Cardiac fibroblast (primary cell): ENCODE data around the gene RNF180.

Source experiments
- DNase-seq, 2 donors: peaks; one replicate each; pipeline versions ENCODE4 v3.0.0 to v3.0.0-alpha.2; 2010; ENCODE audit warnings: low read depth in 2 of 2
- H3K4me3 ChIP-seq, 2 donors: replicated peaks in 1 of 2; 1 replicate in 1 of 2; 2 replicates in 1 of 2; pipeline ENCODE4 v1.5.1; 2011; ENCODE audit warnings: low read depth in 2 of 2, low read length in 2 of 2, mild to moderate bottlenecking in 2 of 2, moderate library complexity in 1 of 2
- TF ChIP-seq, protein P1 (sequence below): IDR thresholded peaks from one replicate; pipeline ENCODE4 v1.5.1; 2011; ENCODE audit warnings: low read depth, mild to moderate bottlenecking, low read length, inconsistent platforms

The RNF180 gene

GRCh38 chr5:64147379-64147778, 18.3 kb upstream of the RNF180 start:
- no peak for DNase-seq
- TF ChIP-seq, protein P1, sequence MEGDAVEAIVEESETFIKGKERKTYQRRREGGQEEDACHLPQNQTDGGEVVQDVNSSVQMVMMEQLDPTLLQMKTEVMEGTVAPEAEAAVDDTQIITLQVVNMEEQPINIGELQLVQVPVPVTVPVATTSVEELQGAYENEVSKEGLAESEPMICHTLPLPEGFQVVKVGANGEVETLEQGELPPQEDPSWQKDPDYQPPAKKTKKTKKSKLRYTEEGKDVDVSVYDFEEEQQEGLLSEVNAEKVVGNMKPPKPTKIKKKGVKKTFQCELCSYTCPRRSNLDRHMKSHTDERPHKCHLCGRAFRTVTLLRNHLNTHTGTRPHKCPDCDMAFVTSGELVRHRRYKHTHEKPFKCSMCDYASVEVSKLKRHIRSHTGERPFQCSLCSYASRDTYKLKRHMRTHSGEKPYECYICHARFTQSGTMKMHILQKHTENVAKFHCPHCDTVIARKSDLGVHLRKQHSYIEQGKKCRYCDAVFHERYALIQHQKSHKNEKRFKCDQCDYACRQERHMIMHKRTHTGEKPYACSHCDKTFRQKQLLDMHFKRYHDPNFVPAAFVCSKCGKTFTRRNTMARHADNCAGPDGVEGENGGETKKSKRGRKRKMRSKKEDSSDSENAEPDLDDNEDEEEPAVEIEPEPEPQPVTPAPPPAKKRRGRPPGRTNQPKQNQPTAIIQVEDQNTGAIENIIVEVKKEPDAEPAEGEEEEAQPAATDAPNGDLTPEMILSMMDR = no peak
- no peak overlapping the region for H3K4me3 ChIP-seq

DNA sequence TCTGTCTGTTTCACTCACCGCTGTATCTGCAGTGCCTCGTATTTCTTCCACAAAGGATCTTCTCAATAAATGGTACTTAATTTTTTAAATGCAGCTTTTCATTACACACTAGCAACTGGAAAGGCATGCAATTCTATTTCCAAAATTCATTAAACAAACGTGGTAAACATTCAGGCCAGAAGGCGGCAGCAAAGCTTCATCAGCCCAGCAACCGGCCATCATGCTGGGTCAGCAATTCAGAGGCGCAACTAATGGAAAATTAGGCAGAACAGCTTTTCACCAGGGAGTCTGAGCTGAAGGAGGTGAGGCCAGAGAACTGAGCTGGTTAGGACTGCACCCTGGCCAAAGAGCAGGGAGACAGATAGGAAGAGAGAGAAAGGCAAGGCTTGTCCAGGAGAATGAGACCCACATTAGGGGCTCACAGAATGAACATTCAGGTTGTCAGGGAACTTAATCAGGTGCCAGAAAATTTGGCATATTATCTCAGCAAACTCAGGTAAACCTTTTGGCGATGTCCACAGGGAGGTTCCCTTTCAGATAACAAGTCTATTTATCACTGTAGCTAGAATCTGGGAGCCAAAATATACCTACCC, 17.7 kb upstream of the RNF180 start:
- DNase-seq = peak; percentile 66 to 68
- TF ChIP-seq, protein P1 = peak; percentile 84
- no peak overlapping the region for H3K4me3 ChIP-seq

- DNase-seq = no peak
- H3K4me3 ChIP-seq = no peak overlapping the region
- TF ChIP-seq, protein P1 = no peak
These were observed 16.4 kb upstream of the RNF180 start for GRCh38 chr5:64149268-64149667.

- no peak overlapping the region for H3K4me3 ChIP-seq
- no peak for DNase-seq
- TF ChIP-seq, protein P1 = no peak
These were observed 15.7 kb upstream of the RNF180 start for GRCh38 chr5:64149857-64150521.

DNA sequence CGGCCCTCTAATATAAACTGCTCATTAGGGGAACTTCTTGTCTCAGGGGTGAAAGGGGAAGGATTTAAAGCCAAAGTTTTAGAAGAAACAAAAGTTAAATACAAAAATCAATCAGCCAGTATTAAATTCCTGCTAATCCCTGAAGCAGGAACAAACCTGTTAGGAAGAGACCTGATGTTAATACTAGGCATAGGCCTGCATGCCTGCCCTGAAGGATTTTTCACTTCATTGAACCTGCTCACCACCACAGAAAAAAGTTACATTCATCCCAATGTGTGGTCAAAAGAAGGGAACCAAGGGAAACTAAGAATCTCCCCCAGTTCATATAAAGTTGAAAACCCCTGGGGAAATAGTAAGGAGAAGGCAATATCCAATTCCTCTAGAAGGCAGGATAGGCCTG, 9.4 kb upstream of the RNF180 start:
- TF ChIP-seq, protein P1 = no peak
- DNase-seq = no peak
- no peak overlapping the region for H3K4me3 ChIP-seq

DNA sequence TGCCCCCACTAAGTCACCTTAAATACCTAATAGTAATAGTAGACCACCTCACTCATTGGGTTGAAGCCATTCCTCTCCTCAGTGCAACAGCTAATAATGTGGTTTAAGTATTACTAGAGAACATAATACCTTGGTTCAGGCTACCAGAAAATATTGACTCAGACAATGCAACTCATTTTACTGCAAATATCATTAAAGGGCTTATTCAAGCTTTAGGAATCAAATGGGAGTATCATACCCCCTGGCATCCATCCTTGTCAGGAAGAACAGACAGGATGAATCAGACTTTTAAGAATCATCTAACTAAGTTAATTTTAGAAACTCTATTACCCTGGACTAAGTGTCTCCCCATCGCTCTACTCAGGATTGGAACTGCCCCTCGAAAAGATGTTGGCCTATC, 6.8 kb upstream of the RNF180 start:
- no peak for DNase-seq
- H3K4me3 ChIP-seq = no peak overlapping the region
- TF ChIP-seq, protein P1 = no peak
